Ovary (tissue), 3 donors: ENCODE measurements around the gene DNAI2.

Experiments used
- EP300 ChIP-seq: sonication (generic); formaldehyde crosslinking; IDR thresholded peaks from one replicate; pipeline ENCODE4 v1.6.1; 2017; ENCODE audit warnings: antibody characterized with exemption
- POLR2A ChIP-seq: fragments of 450-650 bp; IDR thresholded peaks from one replicate; pipeline ENCODE4 v1.6.1; 2017; ENCODE audit warnings: antibody characterized with exemption, mild to moderate bottlenecking, moderate library complexity
- TF ChIP-seq, protein P1 (sequence below), 3 donors: fragments of 450-650 bp in 2 of 3; fragments of 200-600 bp in 1 of 3; IDR thresholded peaks; one replicate each; pipeline versions ENCODE4 v1.5.1 to v1.8.0; 2016 to 2022; ENCODE audit warnings: antibody characterized with exemption in 3 of 3, mild to moderate bottlenecking in 1 of 3
- donor health status: DM: no; HTN: no; CAD: no.

DNA sequence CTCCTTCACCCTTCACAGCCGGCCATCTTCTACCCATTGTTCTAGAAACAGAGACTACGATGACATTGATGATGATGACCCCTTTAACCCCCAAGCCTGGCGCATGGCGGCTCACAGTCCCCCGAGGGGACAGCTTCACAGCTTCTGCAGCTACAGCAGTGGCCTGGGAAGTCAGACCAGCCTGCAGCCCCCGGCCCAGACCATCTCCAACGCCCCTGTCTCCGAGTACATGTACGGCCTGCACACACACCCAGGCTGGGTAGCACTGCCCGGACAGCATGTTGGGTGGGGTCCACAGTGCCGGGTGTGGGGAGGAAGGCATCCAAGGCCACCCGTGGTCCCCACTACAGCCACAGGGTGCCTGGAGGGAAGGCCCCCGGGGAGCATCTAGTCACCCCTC is 21.0 kb upstream of the DNAI2 start:
- TF ChIP-seq, protein P1, sequence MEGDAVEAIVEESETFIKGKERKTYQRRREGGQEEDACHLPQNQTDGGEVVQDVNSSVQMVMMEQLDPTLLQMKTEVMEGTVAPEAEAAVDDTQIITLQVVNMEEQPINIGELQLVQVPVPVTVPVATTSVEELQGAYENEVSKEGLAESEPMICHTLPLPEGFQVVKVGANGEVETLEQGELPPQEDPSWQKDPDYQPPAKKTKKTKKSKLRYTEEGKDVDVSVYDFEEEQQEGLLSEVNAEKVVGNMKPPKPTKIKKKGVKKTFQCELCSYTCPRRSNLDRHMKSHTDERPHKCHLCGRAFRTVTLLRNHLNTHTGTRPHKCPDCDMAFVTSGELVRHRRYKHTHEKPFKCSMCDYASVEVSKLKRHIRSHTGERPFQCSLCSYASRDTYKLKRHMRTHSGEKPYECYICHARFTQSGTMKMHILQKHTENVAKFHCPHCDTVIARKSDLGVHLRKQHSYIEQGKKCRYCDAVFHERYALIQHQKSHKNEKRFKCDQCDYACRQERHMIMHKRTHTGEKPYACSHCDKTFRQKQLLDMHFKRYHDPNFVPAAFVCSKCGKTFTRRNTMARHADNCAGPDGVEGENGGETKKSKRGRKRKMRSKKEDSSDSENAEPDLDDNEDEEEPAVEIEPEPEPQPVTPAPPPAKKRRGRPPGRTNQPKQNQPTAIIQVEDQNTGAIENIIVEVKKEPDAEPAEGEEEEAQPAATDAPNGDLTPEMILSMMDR (IDR thresholded peaks at IDR 0.05): no peak
- no peak for TF ChIP-seq POLR2A
- TF ChIP-seq EP300: no peak
